ENCODE results near the gene GRB14. TPM values are rescaled to one million over a fixed set of nuclear protein-coding genes. Genes with fewer than 3 reads are reported as not detected.

GRB14 gene
- total RNA-seq, 1 experiment from 2014 or later, result 14.9 TPM

DNA sequence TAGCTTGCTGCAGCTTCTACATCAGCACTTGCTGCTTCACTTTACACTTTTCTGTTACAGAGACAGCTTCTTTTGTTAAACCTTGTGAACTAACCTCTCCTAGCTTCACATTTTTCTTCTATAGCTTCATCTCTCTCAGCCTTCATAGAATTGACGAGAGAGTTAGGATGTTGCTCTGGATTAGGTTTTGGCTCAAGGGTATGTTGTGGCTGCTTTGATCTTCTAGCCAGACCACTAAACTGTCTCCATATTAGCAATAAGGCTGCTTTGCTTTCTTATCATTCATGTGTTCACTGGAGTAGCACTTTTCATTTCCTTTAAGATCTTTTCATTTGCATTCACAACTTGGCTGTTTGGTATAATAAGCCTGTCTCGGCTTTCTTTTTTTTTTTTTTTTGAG is 46.3 kb upstream of the GRB14 start (continued):
- TF ChIP-seq, protein P1, sequence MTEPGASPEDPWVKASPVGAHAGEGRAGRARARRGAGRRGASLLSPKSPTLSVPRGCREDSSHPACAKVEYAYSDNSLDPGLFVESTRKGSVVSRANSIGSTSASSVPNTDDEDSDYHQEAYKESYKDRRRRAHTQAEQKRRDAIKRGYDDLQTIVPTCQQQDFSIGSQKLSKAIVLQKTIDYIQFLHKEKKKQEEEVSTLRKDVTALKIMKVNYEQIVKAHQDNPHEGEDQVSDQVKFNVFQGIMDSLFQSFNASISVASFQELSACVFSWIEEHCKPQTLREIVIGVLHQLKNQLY (CRISPR knock-in tag; IDR thresholded peaks at IDR 0.05), result no peak
- TF ChIP-seq, protein P2, sequence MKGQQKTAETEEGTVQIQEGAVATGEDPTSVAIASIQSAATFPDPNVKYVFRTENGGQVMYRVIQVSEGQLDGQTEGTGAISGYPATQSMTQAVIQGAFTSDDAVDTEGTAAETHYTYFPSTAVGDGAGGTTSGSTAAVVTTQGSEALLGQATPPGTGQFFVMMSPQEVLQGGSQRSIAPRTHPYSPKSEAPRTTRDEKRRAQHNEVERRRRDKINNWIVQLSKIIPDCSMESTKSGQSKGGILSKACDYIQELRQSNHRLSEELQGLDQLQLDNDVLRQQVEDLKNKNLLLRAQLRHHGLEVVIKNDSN (CRISPR knock-in tag; IDR thresholded peaks at IDR 0.05), result no peak

DNA sequence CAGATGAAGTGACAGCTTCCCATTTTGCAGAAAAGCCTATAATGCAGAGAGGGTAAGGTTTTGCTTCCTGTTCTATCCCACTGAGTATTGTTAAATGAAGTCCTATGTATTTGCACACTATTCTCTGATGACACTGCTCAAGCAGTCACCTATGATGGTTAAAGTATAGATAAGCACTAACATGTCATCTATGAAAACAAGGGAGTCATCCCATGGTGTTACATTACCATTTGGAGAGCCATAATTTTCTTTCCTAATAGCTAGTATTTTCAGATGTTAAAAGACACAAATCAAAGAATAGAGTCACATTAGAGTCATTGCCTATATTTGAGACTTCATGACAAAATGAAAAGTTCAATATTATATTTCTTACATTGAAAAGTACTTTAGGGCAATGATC is 42.8 kb upstream of the GRB14 start:
- no peaks in the 10 kb centered on the region for H3K36me3 Mint-ChIP-seq
- TF ChIP-seq, protein P3, sequence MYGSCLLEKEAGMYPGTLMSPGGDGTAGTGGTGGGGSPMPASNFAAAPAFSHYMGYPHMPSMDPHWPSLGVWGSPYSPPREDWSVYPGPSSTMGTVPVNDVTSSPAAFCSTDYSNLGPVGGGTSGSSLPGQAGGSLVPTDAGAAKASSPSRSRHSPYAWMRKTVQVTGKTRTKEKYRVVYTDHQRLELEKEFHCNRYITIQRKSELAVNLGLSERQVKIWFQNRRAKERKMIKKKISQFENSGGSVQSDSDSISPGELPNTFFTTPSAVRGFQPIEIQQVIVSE (CRISPR knock-in tag; IDR thresholded peaks at IDR 0.05; ENCODE audit: borderline replicate concordance), result no peak
- TF ChIP-seq, protein P4, sequence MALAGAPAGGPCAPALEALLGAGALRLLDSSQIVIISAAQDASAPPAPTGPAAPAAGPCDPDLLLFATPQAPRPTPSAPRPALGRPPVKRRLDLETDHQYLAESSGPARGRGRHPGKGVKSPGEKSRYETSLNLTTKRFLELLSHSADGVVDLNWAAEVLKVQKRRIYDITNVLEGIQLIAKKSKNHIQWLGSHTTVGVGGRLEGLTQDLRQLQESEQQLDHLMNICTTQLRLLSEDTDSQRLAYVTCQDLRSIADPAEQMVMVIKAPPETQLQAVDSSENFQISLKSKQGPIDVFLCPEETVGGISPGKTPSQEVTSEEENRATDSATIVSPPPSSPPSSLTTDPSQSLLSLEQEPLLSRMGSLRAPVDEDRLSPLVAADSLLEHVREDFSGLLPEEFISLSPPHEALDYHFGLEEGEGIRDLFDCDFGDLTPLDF (CRISPR knock-in tag; IDR thresholded peaks at IDR 0.05), result no peak
- TF ChIP-seq GTF2I (CRISPR knock-in tag; conservative IDR thresholded peaks at IDR 0.05), result no peak
- no peak for TF ChIP-seq SOX15 (CRISPR knock-in tag; IDR thresholded peaks at IDR 0.05)
- TF ChIP-seq, protein P5, sequence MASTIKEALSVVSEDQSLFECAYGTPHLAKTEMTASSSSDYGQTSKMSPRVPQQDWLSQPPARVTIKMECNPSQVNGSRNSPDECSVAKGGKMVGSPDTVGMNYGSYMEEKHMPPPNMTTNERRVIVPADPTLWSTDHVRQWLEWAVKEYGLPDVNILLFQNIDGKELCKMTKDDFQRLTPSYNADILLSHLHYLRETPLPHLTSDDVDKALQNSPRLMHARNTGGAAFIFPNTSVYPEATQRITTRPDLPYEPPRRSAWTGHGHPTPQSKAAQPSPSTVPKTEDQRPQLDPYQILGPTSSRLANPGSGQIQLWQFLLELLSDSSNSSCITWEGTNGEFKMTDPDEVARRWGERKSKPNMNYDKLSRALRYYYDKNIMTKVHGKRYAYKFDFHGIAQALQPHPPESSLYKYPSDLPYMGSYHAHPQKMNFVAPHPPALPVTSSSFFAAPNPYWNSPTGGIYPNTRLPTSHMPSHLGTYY (CRISPR knock-in tag; IDR thresholded peaks at IDR 0.05), result no peak
- no peak for TF ChIP-seq NFATC4 (CRISPR knock-in tag; IDR thresholded peaks at IDR 0.05)
- no peak for TF ChIP-seq JAZF1 (CRISPR knock-in tag; IDR thresholded peaks at IDR 0.05)
- TF ChIP-seq, protein P1 (CRISPR knock-in tag; IDR thresholded peaks at IDR 0.05), result no peak
- no peak for TF ChIP-seq JUN (CRISPR knock-in tag; IDR thresholded peaks at IDR 0.05)
- TF ChIP-seq, protein P6, sequence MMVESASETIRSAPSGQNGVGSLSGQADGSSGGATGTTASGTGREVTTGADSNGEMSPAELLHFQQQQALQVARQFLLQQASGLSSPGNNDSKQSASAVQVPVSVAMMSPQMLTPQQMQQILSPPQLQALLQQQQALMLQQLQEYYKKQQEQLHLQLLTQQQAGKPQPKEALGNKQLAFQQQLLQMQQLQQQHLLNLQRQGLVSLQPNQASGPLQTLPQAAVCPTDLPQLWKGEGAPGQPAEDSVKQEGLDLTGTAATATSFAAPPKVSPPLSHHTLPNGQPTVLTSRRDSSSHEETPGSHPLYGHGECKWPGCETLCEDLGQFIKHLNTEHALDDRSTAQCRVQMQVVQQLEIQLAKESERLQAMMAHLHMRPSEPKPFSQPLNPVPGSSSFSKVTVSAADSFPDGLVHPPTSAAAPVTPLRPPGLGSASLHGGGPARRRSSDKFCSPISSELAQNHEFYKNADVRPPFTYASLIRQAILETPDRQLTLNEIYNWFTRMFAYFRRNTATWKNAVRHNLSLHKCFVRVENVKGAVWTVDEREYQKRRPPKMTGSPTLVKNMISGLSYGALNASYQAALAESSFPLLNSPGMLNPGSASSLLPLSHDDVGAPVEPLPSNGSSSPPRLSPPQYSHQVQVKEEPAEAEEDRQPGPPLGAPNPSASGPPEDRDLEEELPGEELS (CRISPR knock-in tag; IDR thresholded peaks at IDR 0.05), result no peak
- TF ChIP-seq, protein P7, sequence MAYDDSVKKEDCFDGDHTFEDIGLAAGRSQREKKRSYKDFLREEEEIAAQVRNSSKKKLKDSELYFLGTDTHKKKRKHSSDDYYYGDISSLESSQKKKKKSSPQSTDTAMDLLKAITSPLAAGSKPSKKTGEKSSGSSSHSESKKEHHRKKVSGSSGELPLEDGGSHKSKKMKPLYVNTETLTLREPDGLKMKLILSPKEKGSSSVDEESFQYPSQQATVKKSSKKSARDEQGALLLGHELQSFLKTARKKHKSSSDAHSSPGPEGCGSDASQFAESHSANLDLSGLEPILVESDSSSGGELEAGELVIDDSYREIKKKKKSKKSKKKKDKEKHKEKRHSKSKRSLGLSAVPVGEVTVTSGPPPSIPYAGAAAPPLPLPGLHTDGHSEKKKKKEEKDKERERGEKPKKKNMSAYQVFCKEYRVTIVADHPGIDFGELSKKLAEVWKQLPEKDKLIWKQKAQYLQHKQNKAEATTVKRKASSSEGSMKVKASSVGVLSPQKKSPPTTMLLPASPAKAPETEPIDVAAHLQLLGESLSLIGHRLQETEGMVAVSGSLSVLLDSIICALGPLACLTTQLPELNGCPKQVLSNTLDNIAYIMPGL (CRISPR knock-in tag; IDR thresholded peaks at IDR 0.05), result no peak
- TF ChIP-seq ATF1 (CRISPR knock-in tag; IDR thresholded peaks at IDR 0.05), result no peak
- no peak for TF ChIP-seq NR3C1 (CRISPR knock-in tag; conservative IDR thresholded peaks at IDR 0.05; ENCODE audit: low read depth)
- TF ChIP-seq CBFB (CRISPR knock-in tag; IDR thresholded peaks at IDR 0.05; ENCODE audit: low read depth), result no peak
- TF ChIP-seq, protein P8, sequence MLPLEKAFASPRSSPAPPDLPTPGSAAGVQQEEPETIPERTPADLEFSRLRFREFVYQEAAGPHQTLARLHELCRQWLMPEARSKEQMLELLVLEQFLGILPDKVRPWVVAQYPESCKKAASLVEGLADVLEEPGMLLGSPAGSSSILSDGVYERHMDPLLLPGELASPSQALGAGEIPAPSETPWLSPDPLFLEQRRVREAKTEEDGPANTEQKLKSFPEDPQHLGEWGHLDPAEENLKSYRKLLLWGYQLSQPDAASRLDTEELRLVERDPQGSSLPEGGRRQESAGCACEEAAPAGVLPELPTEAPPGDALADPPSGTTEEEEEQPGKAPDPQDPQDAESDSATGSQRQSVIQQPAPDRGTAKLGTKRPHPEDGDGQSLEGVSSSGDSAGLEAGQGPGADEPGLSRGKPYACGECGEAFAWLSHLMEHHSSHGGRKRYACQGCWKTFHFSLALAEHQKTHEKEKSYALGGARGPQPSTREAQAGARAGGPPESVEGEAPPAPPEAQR (CRISPR knock-in tag; IDR thresholded peaks at IDR 0.05), result no peak
- TF ChIP-seq, protein P9, sequence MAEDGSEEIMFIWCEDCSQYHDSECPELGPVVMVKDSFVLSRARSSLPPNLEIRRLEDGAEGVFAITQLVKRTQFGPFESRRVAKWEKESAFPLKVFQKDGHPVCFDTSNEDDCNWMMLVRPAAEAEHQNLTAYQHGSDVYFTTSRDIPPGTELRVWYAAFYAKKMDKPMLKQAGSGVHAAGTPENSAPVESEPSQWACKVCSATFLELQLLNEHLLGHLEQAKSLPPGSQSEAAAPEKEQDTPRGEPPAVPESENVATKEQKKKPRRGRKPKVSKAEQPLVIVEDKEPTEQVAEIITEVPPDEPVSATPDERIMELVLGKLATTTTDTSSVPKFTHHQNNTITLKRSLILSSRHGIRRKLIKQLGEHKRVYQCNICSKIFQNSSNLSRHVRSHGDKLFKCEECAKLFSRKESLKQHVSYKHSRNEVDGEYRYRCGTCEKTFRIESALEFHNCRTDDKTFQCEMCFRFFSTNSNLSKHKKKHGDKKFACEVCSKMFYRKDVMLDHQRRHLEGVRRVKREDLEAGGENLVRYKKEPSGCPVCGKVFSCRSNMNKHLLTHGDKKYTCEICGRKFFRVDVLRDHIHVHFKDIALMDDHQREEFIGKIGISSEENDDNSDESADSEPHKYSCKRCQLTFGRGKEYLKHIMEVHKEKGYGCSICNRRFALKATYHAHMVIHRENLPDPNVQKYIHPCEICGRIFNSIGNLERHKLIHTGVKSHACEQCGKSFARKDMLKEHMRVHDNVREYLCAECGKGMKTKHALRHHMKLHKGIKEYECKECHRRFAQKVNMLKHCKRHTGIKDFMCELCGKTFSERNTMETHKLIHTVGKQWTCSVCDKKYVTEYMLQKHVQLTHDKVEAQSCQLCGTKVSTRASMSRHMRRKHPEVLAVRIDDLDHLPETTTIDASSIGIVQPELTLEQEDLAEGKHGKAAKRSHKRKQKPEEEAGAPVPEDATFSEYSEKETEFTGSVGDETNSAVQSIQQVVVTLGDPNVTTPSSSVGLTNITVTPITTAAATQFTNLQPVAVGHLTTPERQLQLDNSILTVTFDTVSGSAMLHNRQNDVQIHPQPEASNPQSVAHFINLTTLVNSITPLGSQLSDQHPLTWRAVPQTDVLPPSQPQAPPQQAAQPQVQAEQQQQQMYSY (CRISPR knock-in tag; IDR thresholded peaks at IDR 0.05), result no peak
- TF ChIP-seq GRHL2 (CRISPR knock-in tag; IDR thresholded peaks at IDR 0.05; ENCODE audit: insufficient replicate concordance, severe bottlenecking), result no peak
- ChIA-PET POLR2A (no interaction called here), CTCF (no interaction called here)
- H3K9me3 Mint-ChIP-seq, result no peaks in the 10 kb centered on the region
- H3K27me3 Mint-ChIP-seq (ENCODE audit: low read depth), result no peaks in the 10 kb centered on the region
- no peak for DNase-seq (ENCODE audit: low spot score)
- no peak overlapping the region for H3K27ac Mint-ChIP-seq
- peaks cover 7% of the 10 kb centered on the region for H3K4me1 Mint-ChIP-seq
- ATAC-seq, result no peak
- no peak overlapping the region for H3K4me3 Mint-ChIP-seq
